GM21381 (cell line): ENCODE data around the gene PCP4.

Experiments
- ATAC-seq: cut with Tn5 transposase; IDR thresholded peaks from one replicate; pipeline ENCODE4 v1.9.1; 2021; ENCODE audit warnings: mild to moderate bottlenecking, moderate library complexity; ENCODE audit not compliant: unreplicated experiment

The PCP4 gene

GRCh38 chr21:39969691-39970364 is 102.6 kb downstream of the PCP4 start:
- ATAC-seq: no peak

- no peak for ATAC-seq
Observed at GRCh38 chr21:39971956-39972355, 104.7 kb downstream of the PCP4 start.

- no peak for ATAC-seq
Observed at GRCh38 chr21:39972471-39972870, 105.2 kb downstream of the PCP4 start.

- no peak for ATAC-seq
Observed at GRCh38 chr21:39972976-39973770, 105.9 kb downstream of the PCP4 start.

GRCh38 chr21:39976800-39977199 is 109.6 kb downstream of the PCP4 start:
- ATAC-seq: no peak
